Mesenchymal stem cell (in vitro differentiated cells and primary cell): Measurements from ENCODE around the gene CYP4F2.
"Not testable (repeated sequence)": the region's sequence is repeated elsewhere in the genome, so short reads cannot be mapped to it uniquely, and the experiment has no call there.

Experiments used
- DNase-seq: peaks from one replicate; pipeline ENCODE4 v3.0.0-alpha.2; 2013
- H2AFZ ChIP-seq: one replicate; pipeline ENCODE4 v1.6.1; 2013; ENCODE audit warnings: low read depth, mild to moderate bottlenecking, control low read depth, inconsistent platforms, low read length, moderate library complexity
- H2AK5ac ChIP-seq: 2 replicates; pipeline ENCODE4 v1.6.1; 2013; ENCODE audit warnings: low read length, moderate library complexity, mild to moderate bottlenecking, inconsistent platforms; ENCODE audit not compliant: severe bottlenecking
- H2BK120ac ChIP-seq: one replicate; pipeline ENCODE4 v1.6.1; 2013; ENCODE audit warnings: low read depth, mild to moderate bottlenecking, inconsistent platforms, low read length, moderate library complexity
- H2BK12ac ChIP-seq, 2 experiments: one replicate each; pipeline ENCODE4 v1.6.1; 2013; ENCODE audit warnings: inconsistent platforms in 2 of 2, low read length in 2 of 2, mild to moderate bottlenecking in 2 of 2, moderate library complexity in 2 of 2, control low read depth in 1 of 2
- H2BK15ac ChIP-seq: one replicate; pipeline ENCODE4 v1.6.1; 2013; ENCODE audit warnings: mild to moderate bottlenecking, low read depth, inconsistent platforms; ENCODE audit not compliant: poor library complexity, severe bottlenecking
- H2BK5ac ChIP-seq: 2 replicates; pipeline ENCODE4 v1.6.1; 2013; ENCODE audit warnings: low read depth, mild to moderate bottlenecking, low read length, control low read depth, inconsistent platforms; ENCODE audit not compliant: poor library complexity, severe bottlenecking
- H3K14ac ChIP-seq, 2 experiments: one replicate each; pipeline ENCODE4 v1.6.1; 2013; ENCODE audit warnings: inconsistent platforms in 2 of 2, low read length in 2 of 2, control low read depth in 1 of 2, mild to moderate bottlenecking in 1 of 2, moderate library complexity in 1 of 2
- H3K18ac ChIP-seq, 2 experiments: one replicate each; pipeline ENCODE4 v1.6.1; 2013; ENCODE audit warnings: inconsistent platforms in 2 of 2, low read length in 2 of 2, control low read depth in 1 of 2, low read depth in 1 of 2, mild to moderate bottlenecking in 1 of 2
- H3K23ac ChIP-seq, 2 experiments: one replicate each; pipeline ENCODE4 v1.6.1; 2013; ENCODE audit warnings: inconsistent platforms in 2 of 2, low read length in 2 of 2, mild to moderate bottlenecking in 2 of 2, moderate library complexity in 2 of 2, control low read depth in 1 of 2
- H3K27ac ChIP-seq: 2 replicates; pipeline ENCODE4 v1.5.1; 2013; ENCODE audit warnings: mild to moderate bottlenecking, moderate library complexity, low read length, control low read depth, inconsistent platforms; ENCODE audit not compliant: poor library complexity, severe bottlenecking
- H3K27me3 ChIP-seq, 2 experiments: 2 replicates each; pipeline versions ENCODE4 v1.6.1 to v1.7.0; 2013; ENCODE audit warnings: low read length in 2 of 2, mild to moderate bottlenecking in 2 of 2, moderate library complexity in 2 of 2, control low read depth in 1 of 2, inconsistent platforms in 1 of 2; ENCODE audit not compliant: control insufficient read depth in 1 of 2, insufficient read depth in 1 of 2
- H3K36me3 ChIP-seq, 2 experiments: 2 replicates each; pipeline versions ENCODE4 v1.6.1 to v1.7.0; 2013; ENCODE audit warnings: low read length in 2 of 2, control low read depth in 1 of 2, inconsistent platforms in 1 of 2, low read depth in 1 of 2, mild to moderate bottlenecking in 1 of 2; ENCODE audit not compliant: insufficient read depth in 2 of 2, control insufficient read depth in 1 of 2
- H3K4ac ChIP-seq, 2 experiments: one replicate each; pipeline ENCODE4 v1.6.1; 2013; ENCODE audit warnings: inconsistent platforms in 2 of 2, low read length in 2 of 2, mild to moderate bottlenecking in 2 of 2, moderate library complexity in 2 of 2, control low read depth in 1 of 2, low read depth in 1 of 2
- H3K4me1 ChIP-seq: 2 replicates; pipeline ENCODE4 v1.6.1; 2013; ENCODE audit warnings: low read depth, low read length, control low read depth; ENCODE audit not compliant: control insufficient read depth, insufficient read depth
- H3K4me2 ChIP-seq: 2 replicates; pipeline ENCODE4 v1.6.1; 2013; ENCODE audit warnings: low read length, mild to moderate bottlenecking, inconsistent platforms; ENCODE audit not compliant: poor library complexity, severe bottlenecking
- H3K4me3 ChIP-seq, 2 experiments: 2 replicates each; pipeline versions ENCODE4 v1.5.1 to v1.7.0; 2013; ENCODE audit warnings: low read length in 2 of 2, mild to moderate bottlenecking in 2 of 2, control low read depth in 1 of 2, low read depth in 1 of 2; ENCODE audit not compliant: insufficient read depth in 1 of 2
- H3K79me1 ChIP-seq: replicated peaks from 2 replicates; pipeline ENCODE4 v1.6.1; 2013; ENCODE audit warnings: mild to moderate bottlenecking, control low read depth, low read length, inconsistent platforms; ENCODE audit not compliant: poor library complexity, severe bottlenecking
- H3K9ac ChIP-seq: 2 replicates; pipeline ENCODE4 v1.7.0; 2013; ENCODE audit warnings: mild to moderate bottlenecking, low read length, moderate library complexity
- H3K9me3 ChIP-seq: 2 replicates; pipeline ENCODE4 v1.7.0; 2013; ENCODE audit warnings: mild to moderate bottlenecking, low read length; ENCODE audit not compliant: control insufficient read depth
- H4K8ac ChIP-seq: one replicate; pipeline ENCODE4 v1.6.1; 2013; ENCODE audit warnings: inconsistent platforms, mild to moderate bottlenecking, low read length, moderate library complexity
- H4K91ac ChIP-seq: one replicate; pipeline ENCODE4 v1.6.1; 2013; ENCODE audit warnings: mild to moderate bottlenecking, low read length, inconsistent platforms
- WGBS: methylation state at CpG from one replicate; pipeline ENCODE4 v1.1.7; 2013; ENCODE audit warnings: mixed read lengths; 5-methylcytosine and 5-hydroxymethylcytosine counted together

The CYP4F2 gene

DNA sequence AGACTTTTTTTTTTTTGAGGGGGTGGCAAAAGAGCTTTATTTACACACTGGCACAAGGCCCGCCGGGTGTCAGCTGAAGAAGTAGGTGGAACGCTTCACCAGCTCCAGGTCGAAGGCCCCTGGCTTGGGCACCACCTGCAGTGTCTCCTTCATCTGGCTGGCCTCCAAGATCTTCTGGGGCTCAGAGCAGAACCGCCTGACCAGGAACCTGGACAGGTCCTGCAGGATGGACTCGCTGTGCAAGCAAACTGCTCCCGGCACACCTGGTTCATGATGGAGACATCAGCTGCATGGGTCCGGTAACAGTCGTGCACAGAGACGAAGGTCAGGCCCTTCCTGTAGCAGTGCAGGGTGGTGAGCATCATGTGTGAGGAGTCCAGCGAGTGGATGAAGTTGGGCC, 4.4 kb upstream of the CYP4F2 start:
- H3K27me3 ChIP-seq: peaks cover 0 to 4% of the 10 kb centered on the region in 2 experiments
- H2BK15ac ChIP-seq: no peak overlapping the region
- no peak overlapping the region for H3K4me3 ChIP-seq
- H4K8ac ChIP-seq: no peak overlapping the region
- no peak overlapping the region for H2AK5ac ChIP-seq
- H2BK120ac ChIP-seq: no peak overlapping the region
- no peak overlapping the region for H3K27ac ChIP-seq
- WGBS: 79% methylated on average over 11 of the region's 11 CpGs
- H3K9me3 ChIP-seq: peaks cover 4% of the 10 kb centered on the region
- H3K18ac ChIP-seq: no peak overlapping the region
- H2AFZ ChIP-seq: no peak overlapping the region
- no peak overlapping the region for H4K91ac ChIP-seq
- no peaks in the 10 kb centered on the region for H3K79me1 ChIP-seq
- no peak overlapping the region for H3K4me2 ChIP-seq
- no peak for DNase-seq
- no peak overlapping the region for H2BK12ac ChIP-seq
- no peak overlapping the region for H2BK5ac ChIP-seq
- H3K4ac ChIP-seq: no peak overlapping the region
- H3K9ac ChIP-seq: no peak overlapping the region
- no peaks in the 10 kb centered on the region for H3K4me1 ChIP-seq
- no peak overlapping the region for H3K23ac ChIP-seq
- H3K14ac ChIP-seq: no peak overlapping the region
- no peaks in the 10 kb centered on the region for H3K36me3 ChIP-seq

DNA sequence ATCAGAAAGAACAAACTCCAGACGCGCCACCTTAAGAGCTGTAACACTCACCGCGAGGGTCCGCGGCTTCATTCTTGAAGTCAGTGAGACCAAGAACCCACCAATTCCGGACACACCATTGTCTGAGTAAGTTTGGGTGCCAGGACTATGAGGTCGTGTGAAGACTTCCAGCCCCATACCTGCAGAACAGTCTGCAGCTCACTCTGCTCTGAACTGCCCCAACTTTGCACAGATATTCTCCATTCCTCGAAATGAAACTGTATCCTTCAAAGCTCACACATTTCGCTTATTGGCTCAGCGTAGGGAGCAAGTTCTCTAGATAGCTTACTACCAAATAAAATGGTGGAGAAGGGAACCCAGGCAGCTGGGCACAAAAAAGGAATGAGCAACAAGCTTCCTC, 2.6 kb upstream of the CYP4F2 start:
- H2BK5ac ChIP-seq: no peak overlapping the region
- no peaks in the 10 kb centered on the region for H3K79me1 ChIP-seq
- no peak overlapping the region for H4K8ac ChIP-seq
- H3K14ac ChIP-seq: no peak overlapping the region
- no peak overlapping the region for H3K27ac ChIP-seq
- no peak overlapping the region for H2AK5ac ChIP-seq
- H2BK15ac ChIP-seq: no peak overlapping the region
- H3K9me3 ChIP-seq: peaks cover 4% of the 10 kb centered on the region
- no peak overlapping the region for H3K4me2 ChIP-seq
- H3K27me3 ChIP-seq: peaks cover 0 to 4% of the 10 kb centered on the region in 2 experiments
- DNase-seq: no peak
- H2AFZ ChIP-seq: no peak overlapping the region
- H2BK120ac ChIP-seq: no peak overlapping the region
- H3K36me3 ChIP-seq: no peaks in the 10 kb centered on the region
- H2BK12ac ChIP-seq: no peak overlapping the region
- H3K4ac ChIP-seq: no peak overlapping the region
- no peak overlapping the region for H3K4me3 ChIP-seq
- no peak overlapping the region for H3K23ac ChIP-seq
- no peaks in the 10 kb centered on the region for H3K4me1 ChIP-seq
- H3K9ac ChIP-seq: no peak overlapping the region
- no peak overlapping the region for H3K18ac ChIP-seq
- WGBS: 75% methylated on average over 7 of the region's 11 CpGs
- H4K91ac ChIP-seq: no peak overlapping the region

DNA sequence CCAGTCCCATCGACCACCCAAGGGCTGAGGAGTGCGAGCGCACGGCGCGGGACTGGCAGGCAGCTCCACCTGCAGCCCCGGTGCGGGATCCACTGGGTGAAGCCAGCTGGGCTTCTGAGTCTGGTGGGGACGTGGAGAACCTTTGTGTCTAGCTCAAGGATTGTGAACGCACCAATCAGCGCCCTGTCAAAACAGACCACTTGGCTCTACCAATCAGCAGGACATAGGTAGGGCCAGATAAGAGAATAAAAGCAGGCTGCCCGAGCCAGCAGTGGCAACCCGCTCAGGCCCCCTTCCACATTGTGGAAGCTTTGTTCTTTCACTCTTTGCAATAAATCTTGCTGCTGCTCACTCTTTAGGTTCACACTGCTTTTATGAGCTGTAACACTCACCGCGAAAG, 2.2 kb upstream of the CYP4F2 start:
- not testable (repeated sequence) for H3K9ac ChIP-seq, H2BK120ac ChIP-seq, H3K36me3 ChIP-seq, H2AK5ac ChIP-seq, H4K91ac ChIP-seq, H3K23ac ChIP-seq, H3K79me1 ChIP-seq, DNase-seq, H3K4me2 ChIP-seq, H2BK15ac ChIP-seq, H2BK12ac ChIP-seq, H2BK5ac ChIP-seq, H3K4me3 ChIP-seq, H3K14ac ChIP-seq, H2AFZ ChIP-seq, H3K9me3 ChIP-seq, H3K27ac ChIP-seq, H3K18ac ChIP-seq, H4K8ac ChIP-seq, H3K4ac ChIP-seq, H3K27me3 ChIP-seq, H3K4me1 ChIP-seq
- WGBS: 76% methylated on average over 5 of the region's 15 CpGs

DNA sequence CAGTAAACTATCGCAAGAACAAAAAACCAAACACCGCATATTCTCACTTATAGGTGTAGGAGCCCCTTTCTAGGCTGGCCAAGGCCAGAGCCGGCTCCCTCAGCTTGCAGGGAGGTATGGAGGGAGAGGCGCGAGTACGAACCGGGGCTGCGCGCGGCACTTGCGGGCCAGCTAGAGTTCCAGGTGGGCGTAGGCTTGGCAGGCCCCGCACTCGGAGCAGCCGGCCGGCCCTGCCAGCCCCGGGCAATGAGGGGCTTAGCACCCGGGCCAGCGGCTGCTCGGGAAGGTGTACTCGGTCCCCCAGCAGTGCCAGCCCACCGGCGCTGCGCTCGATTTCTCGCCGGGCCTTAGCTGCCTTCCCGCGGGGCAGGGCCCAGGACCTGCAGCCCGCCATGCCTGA, 1.7 kb upstream of the CYP4F2 start:
- not testable (repeated sequence) for H3K9ac ChIP-seq, H2AFZ ChIP-seq, H4K91ac ChIP-seq, H4K8ac ChIP-seq, H2BK12ac ChIP-seq, H3K27ac ChIP-seq, H3K4me3 ChIP-seq, H3K18ac ChIP-seq, H3K79me1 ChIP-seq, H3K23ac ChIP-seq, H2AK5ac ChIP-seq, H2BK15ac ChIP-seq, H3K14ac ChIP-seq, H3K27me3 ChIP-seq, H3K36me3 ChIP-seq, H3K9me3 ChIP-seq, H2BK5ac ChIP-seq, DNase-seq, H3K4me2 ChIP-seq, H2BK120ac ChIP-seq, H3K4ac ChIP-seq, H3K4me1 ChIP-seq
- WGBS: 90% methylated on average over 29 of the region's 30 CpGs
